Mammary epithelial cell (primary cell): ENCODE data around the gene PTPN9.

Experiments used
- EZH2 ChIP-seq: IDR thresholded peaks from 2 replicates; pipeline ENCODE4 v1.6.1; 2012; ENCODE audit warnings: low read length, inconsistent platforms, borderline replicate concordance
- TF ChIP-seq, protein P1 (sequence below), 2 donors: IDR thresholded peaks in 1 of 2; conservative IDR thresholded peaks in 1 of 2; 2 replicates each; pipeline ENCODE4 v1.5.1; 2011 to 2012; ENCODE audit warnings: inconsistent platforms in 2 of 2, low read length in 2 of 2, mild to moderate bottlenecking in 2 of 2, control low read depth in 1 of 2, low read depth in 1 of 2; ENCODE audit not compliant: insufficient read depth in 1 of 2; ENCODE audit errors: extremely low read depth in 1 of 2

- TF ChIP-seq, protein P1, sequence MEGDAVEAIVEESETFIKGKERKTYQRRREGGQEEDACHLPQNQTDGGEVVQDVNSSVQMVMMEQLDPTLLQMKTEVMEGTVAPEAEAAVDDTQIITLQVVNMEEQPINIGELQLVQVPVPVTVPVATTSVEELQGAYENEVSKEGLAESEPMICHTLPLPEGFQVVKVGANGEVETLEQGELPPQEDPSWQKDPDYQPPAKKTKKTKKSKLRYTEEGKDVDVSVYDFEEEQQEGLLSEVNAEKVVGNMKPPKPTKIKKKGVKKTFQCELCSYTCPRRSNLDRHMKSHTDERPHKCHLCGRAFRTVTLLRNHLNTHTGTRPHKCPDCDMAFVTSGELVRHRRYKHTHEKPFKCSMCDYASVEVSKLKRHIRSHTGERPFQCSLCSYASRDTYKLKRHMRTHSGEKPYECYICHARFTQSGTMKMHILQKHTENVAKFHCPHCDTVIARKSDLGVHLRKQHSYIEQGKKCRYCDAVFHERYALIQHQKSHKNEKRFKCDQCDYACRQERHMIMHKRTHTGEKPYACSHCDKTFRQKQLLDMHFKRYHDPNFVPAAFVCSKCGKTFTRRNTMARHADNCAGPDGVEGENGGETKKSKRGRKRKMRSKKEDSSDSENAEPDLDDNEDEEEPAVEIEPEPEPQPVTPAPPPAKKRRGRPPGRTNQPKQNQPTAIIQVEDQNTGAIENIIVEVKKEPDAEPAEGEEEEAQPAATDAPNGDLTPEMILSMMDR (conservative IDR thresholded peaks at IDR 0.05 in 1 of 2, IDR thresholded peaks at IDR 0.05 in 1 of 2; ENCODE audit: extremely low read depth in 1 of 2, insufficient read depth in 1 of 2, low read depth in 1 of 2, low read length in 2 of 2) = no peak
- no peak for TF ChIP-seq EZH2
Observed at GRCh38 chr15:75538376-75538775, 40.7 kb downstream of the PTPN9 start.
